Ureter (tissue), 1 donor: ENCODE data around the gene FLOT1. TPM values are rescaled to one million over a fixed set of nuclear protein-coding genes. Genes with fewer than 3 reads are reported as not detected.

Experiments used
- DNase-seq: peaks from one replicate; pipeline ENCODE4 v3.0.0-alpha.2; 2020; ENCODE audit warnings: low spot score
- total RNA-seq: library from RNA; stranded (reverse); gene quantifications from one replicate; pipeline ENCODE4 v1.2.4, GENCODE V29; 2023
- donor health status: DM: yes; HTN: yes; CAD: no.

Gene FLOT1
- 133 TPM for total RNA-seq

GRCh38 chr6:30742316-30743098 lies at the start of gene FLOT1:
Gene FLOT1 (minus strand): TSS chr6:30742687. CDS start chr6:30742189, 498 bp downstream.
- DNase-seq, result peak; percentile 99

- DNase-seq, result no peak
Observed at GRCh38 chr6:30790724-30791383, 48.4 kb upstream of the FLOT1 start.

- no peak for DNase-seq
Observed at GRCh38 chr6:30789606-30790005, 47.1 kb upstream of the FLOT1 start.

GRCh38 chr6:30787954-30788353 lies 45.5 kb upstream of the FLOT1 start:
- DNase-seq, result no peak

- DNase-seq, result no peak
Observed at GRCh38 chr6:30782425-30783014, 40.0 kb upstream of the FLOT1 start.

- DNase-seq, result peak; percentile 98
Observed at GRCh38 chr6:30781743-30782424, 39.4 kb upstream of the FLOT1 start.

GRCh38 chr6:30781395-30781742 lies 38.9 kb upstream of the FLOT1 start:
- DNase-seq, result no peak

- no peak for DNase-seq
Observed at GRCh38 chr6:30780642-30780920, 38.1 kb upstream of the FLOT1 start.

GRCh38 chr6:30779850-30780641 lies 37.6 kb upstream of the FLOT1 start:
- no peak for DNase-seq

GRCh38 chr6:30778001-30778635 lies 35.6 kb upstream of the FLOT1 start:
- DNase-seq, result no peak

GRCh38 chr6:30777155-30777485 lies 34.6 kb upstream of the FLOT1 start:
- DNase-seq, result no peak

GRCh38 chr6:30776390-30777154 lies 34.1 kb upstream of the FLOT1 start:
- no peak for DNase-seq

- no peak for DNase-seq
Observed at GRCh38 chr6:30775104-30775503, 32.6 kb upstream of the FLOT1 start.

GRCh38 chr6:30774701-30775100 lies 32.2 kb upstream of the FLOT1 start:
- DNase-seq, result no peak

GRCh38 chr6:30770592-30770991 lies 28.1 kb upstream of the FLOT1 start:
- DNase-seq, result no peak

- no peak for DNase-seq
Observed at GRCh38 chr6:30769853-30770524, 27.5 kb upstream of the FLOT1 start.

- DNase-seq, result peak; percentile 80
Observed at GRCh38 chr6:30769088-30769852, 26.8 kb upstream of the FLOT1 start.

GRCh38 chr6:30768634-30769087 lies 26.2 kb upstream of the FLOT1 start:
- DNase-seq, result no peak

GRCh38 chr6:30767944-30768301 lies 25.4 kb upstream of the FLOT1 start:
- DNase-seq, result no peak
